ENCODE measurements around the gene TNFSF13. TPM values are rescaled to one million over a fixed set of nuclear protein-coding genes. Genes with fewer than 3 reads are reported as not detected.

The TNFSF13 gene
- polyA plus RNA-seq, 1 donor (not counting 4 experiments of a cell fraction or from before 2014, with no cell fraction given): 3.9 TPM

- dilution Hi-C loops (cut with MboI; ENCODE audit: extremely low pct_ligation_motif_present, low sequenced_read_pairs): no loop called here
- FAIRE-seq: no peak
- TF ChIP-seq EZH2 (IDR thresholded peaks at IDR 0.05; ENCODE audit: low read length) (no peak), CTCF (optimal IDR thresholded peaks at IDR 0.05 in 1 of 3, IDR thresholded peaks at IDR 0.05 in 1 of 3, conservative IDR thresholded peaks at IDR 0.05 in 1 of 3; ENCODE audit: extremely low read depth in 1 of 3, insufficient read depth in 2 of 3, low read length in 3 of 3) (no peak)
- Histone ChIP-seq H3K9ac (ENCODE audit: control insufficient read depth, extremely low read depth, insufficient read depth, low read length) (no peak overlapping the region), H2AFZ (ENCODE audit: control insufficient read depth, low read length) (no peak overlapping the region), H3K36me3 (ENCODE audit: control insufficient read depth in 2 of 2, extremely low read depth in 1 of 2, insufficient read depth in 2 of 2, low read length in 2 of 2) (peaks cover 30 to 65% of the 10 kb centered on the region in 2 experiments), H4K20me1 (ENCODE audit: control insufficient read depth, extremely low read depth, insufficient read depth, low read length) (peaks cover 54% of the 10 kb centered on the region), H3K4me3 (ENCODE audit: control insufficient read depth in 2 of 3, extremely low read depth in 1 of 3, insufficient read depth in 2 of 3, low read depth in 1 of 3, low read length in 3 of 3) (no peak overlapping the region), H3K27ac (ENCODE audit: control insufficient read depth, insufficient read depth, low read length) (no peak overlapping the region), H3K9me3 (ENCODE audit: control insufficient read depth, low read depth, low read length) (no peaks in the 10 kb centered on the region), H3K9me1 (ENCODE audit: control insufficient read depth, extremely low read depth, insufficient read depth, low read length) (peaks cover 3% of the 10 kb centered on the region), H3K4me2 (ENCODE audit: control insufficient read depth, extremely low read depth, insufficient read depth, low read depth, low read length) (peak overlapping the region; percentile 88), H3K79me2 (ENCODE audit: control insufficient read depth, insufficient read depth, low read length) (peaks cover 55% of the 10 kb centered on the region), H3K4me1 (ENCODE audit: control insufficient read depth, extremely low read depth, insufficient read depth, low read length) (peaks cover 52% of the 10 kb centered on the region), H3K27me3 (ENCODE audit: control insufficient read depth, extremely low read depth, insufficient read depth, low read length) (no peaks in the 10 kb centered on the region)
- no peak for DNase-seq (ENCODE audit: low read depth, low spot score)
Observed at GRCh38 chr17:7575959-7576358, 17.4 kb downstream of the TNFSF13 start.

GRCh38 chr17:7576432-7576937, 17.9 kb downstream of the TNFSF13 start:
- peaks cover 54% of the 10 kb centered on the region for H4K20me1 ChIP-seq (ENCODE audit: control insufficient read depth, extremely low read depth, insufficient read depth, low read length)
- peaks cover 56% of the 10 kb centered on the region for H3K4me1 ChIP-seq (ENCODE audit: control insufficient read depth, extremely low read depth, insufficient read depth, low read length)
- peak overlapping the region; percentile 8 for H3K4me2 ChIP-seq (ENCODE audit: control insufficient read depth, extremely low read depth, insufficient read depth, low read depth, low read length)
- H3K9me3 ChIP-seq (ENCODE audit: control insufficient read depth, low read depth, low read length): no peaks in the 10 kb centered on the region
- H3K9me1 ChIP-seq (ENCODE audit: control insufficient read depth, extremely low read depth, insufficient read depth, low read length): peaks cover 3% of the 10 kb centered on the region
- no peak overlapping the region for H3K9ac ChIP-seq (ENCODE audit: control insufficient read depth, extremely low read depth, insufficient read depth, low read length)
- no peak for FAIRE-seq
- no peaks in the 10 kb centered on the region for H3K27me3 ChIP-seq (ENCODE audit: control insufficient read depth, extremely low read depth, insufficient read depth, low read length)
- peaks cover 55% of the 10 kb centered on the region for H3K79me2 ChIP-seq (ENCODE audit: control insufficient read depth, insufficient read depth, low read length)
- H2AFZ ChIP-seq (ENCODE audit: control insufficient read depth, low read length): no peak overlapping the region
- peak overlapping the region in 1 of 3 experiments; percentile 28 for H3K4me3 ChIP-seq (ENCODE audit: control insufficient read depth in 2 of 3, extremely low read depth in 1 of 3, insufficient read depth in 2 of 3, low read depth in 1 of 3, low read length in 3 of 3)
- TF ChIP-seq CTCF (optimal IDR thresholded peaks at IDR 0.05 in 1 of 3, IDR thresholded peaks at IDR 0.05 in 1 of 3, conservative IDR thresholded peaks at IDR 0.05 in 1 of 3; ENCODE audit: extremely low read depth in 1 of 3, insufficient read depth in 2 of 3, low read length in 3 of 3) (no peak), EZH2 (IDR thresholded peaks at IDR 0.05; ENCODE audit: low read length) (no peak)
- no peak for DNase-seq (ENCODE audit: low read depth, low spot score)
- dilution Hi-C loops (cut with MboI; ENCODE audit: extremely low pct_ligation_motif_present, low sequenced_read_pairs): no loop called here
- peaks cover 27 to 61% of the 10 kb centered on the region in 2 experiments for H3K36me3 ChIP-seq (ENCODE audit: control insufficient read depth in 2 of 2, extremely low read depth in 1 of 2, insufficient read depth in 2 of 2, low read length in 2 of 2)
- H3K27ac ChIP-seq (ENCODE audit: control insufficient read depth, insufficient read depth, low read length): no peak overlapping the region
